ENCODE data around the gene FOXN3. TPM values are rescaled to one million over a fixed set of nuclear protein-coding genes. Genes with fewer than 3 reads are reported as not detected.

The FOXN3 gene
- total and polyA plus RNA-seq, 2 donors (not counting 3 experiments of a cell fraction or from before 2014, with no cell fraction given) = 16.9 to 41.8 TPM

- Histone ChIP-seq H2AFZ (ENCODE audit: low read depth, low read length) (no peak overlapping the region), H3K4me3 (replicated peaks in 1 of 3; ENCODE audit: insufficient read depth in 1 of 3, low read depth in 1 of 3, low read length in 3 of 3) (no peak overlapping the region), H3K9ac (replicated peaks; ENCODE audit: extremely low read depth, insufficient read depth, low read length) (no peak overlapping the region), H3K9me1 (replicated peaks; ENCODE audit: control insufficient read depth, extremely low read depth, insufficient read depth, low read length) (no peaks in the 10 kb centered on the region), H3K36me3 (ENCODE audit: control insufficient read depth in 2 of 2, extremely low read depth in 1 of 2, insufficient read depth in 2 of 2, low read length in 2 of 2) (peaks cover 0 to 3% of the 10 kb centered on the region in 2 experiments), H3K4me1 (ENCODE audit: control insufficient read depth, extremely low read depth, insufficient read depth, low read length) (peaks cover 12% of the 10 kb centered on the region), H3K27ac (ENCODE audit: insufficient read depth, low read depth, low read length) (no peak overlapping the region), H3K4me2 (ENCODE audit: insufficient read depth, low read length) (no peak overlapping the region), H3K27me3 (ENCODE audit: control insufficient read depth in 2 of 2, insufficient read depth in 2 of 2, low read length in 2 of 2) (no peaks in the 10 kb centered on the region), H3K79me2 (ENCODE audit: control insufficient read depth, insufficient read depth, low read length) (no peaks in the 10 kb centered on the region), H4K20me1 (replicated peaks; ENCODE audit: control insufficient read depth, extremely low read depth, insufficient read depth, low read length) (no peaks in the 10 kb centered on the region), H3K9me3 (replicated peaks; ENCODE audit: control insufficient read depth, insufficient read depth, low read length) (no peaks in the 10 kb centered on the region)
- intact Hi-C loops (cut with micrococcal nuclease) = no loop called here
- FAIRE-seq (no peak), DNase-seq (ENCODE audit: low read depth, low spot score) (no peak)
- no TSS peak for BruUV-seq (replicated peaks)
- ChIA-PET CTCF (no interaction called here), POLR2A (no interaction called here)
- dilution Hi-C loops (cut with MboI; ENCODE audit: extremely low pct_ligation_motif_present, low sequenced_read_pairs) = no loop called here
- TF ChIP-seq JUN (IDR thresholded peaks at IDR 0.05; ENCODE audit: borderline replicate concordance, insufficient read depth, insufficient read length, low read depth) (no peak), EZH2 (IDR thresholded peaks at IDR 0.05; ENCODE audit: borderline replicate concordance, low read depth, low read length, severe bottlenecking) (no peak), GATA2 (IDR thresholded peaks at IDR 0.05; ENCODE audit: insufficient read depth, insufficient read length, low read depth, low read length) (no peak), POLR2A (IDR thresholded peaks at IDR 0.05; ENCODE audit: low read depth, low read length) (no peak), CTCF (IDR thresholded peaks at IDR 0.05; ENCODE audit: extremely low read depth in 1 of 2, insufficient read depth in 1 of 2, low read depth in 1 of 2, low read length in 2 of 2) (no peak), POLR2AphosphoS5 (IDR thresholded peaks at IDR 0.05; ENCODE audit: insufficient read depth, low read depth, low read length) (no peak), MAX (IDR thresholded peaks at IDR 0.05; ENCODE audit: insufficient read depth, insufficient read length) (no peak), MYC (IDR thresholded peaks at IDR 0.05; ENCODE audit: low read depth, low read length) (no peak), FOS (IDR thresholded peaks at IDR 0.05; ENCODE audit: borderline replicate concordance, insufficient read depth, low read length) (no peak)
These were observed 249.3 kb downstream of the FOXN3 start for GRCh38 chr14:89167705-89168104.
